ENCODE results near the gene MACF1. TPM values are rescaled to one million over a fixed set of nuclear protein-coding genes. Genes with fewer than 3 reads are reported as not detected.

The MACF1 gene
- total RNA-seq, 1 donor from 2014 or later, result 185 TPM

DNA sequence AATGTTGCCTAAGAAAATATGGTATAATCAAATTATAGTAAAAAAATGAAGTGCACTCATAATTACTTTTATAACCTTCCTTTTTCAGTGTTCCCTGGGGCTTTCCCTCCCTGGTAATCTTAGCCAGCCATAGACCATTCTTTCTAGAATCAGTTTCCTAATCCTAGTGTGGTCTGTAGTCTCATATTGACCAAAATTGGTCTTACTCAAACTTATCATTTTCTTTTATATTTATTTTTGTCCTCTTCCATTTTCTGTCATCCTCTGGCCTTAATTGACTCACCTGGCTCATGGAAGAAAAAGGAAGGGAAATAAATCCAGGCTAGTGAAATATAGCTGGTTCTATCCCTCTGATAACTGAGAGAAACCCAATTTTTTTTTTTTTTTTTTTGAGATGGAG is 216.0 kb downstream of the MACF1 start:
- H3K27ac Mint-ChIP-seq (ENCODE audit: unreplicated experiment), result no peak overlapping the region
- DNase-seq (ENCODE audit: low read depth, low spot score), result no peak
- TF ChIP-seq, protein P1, sequence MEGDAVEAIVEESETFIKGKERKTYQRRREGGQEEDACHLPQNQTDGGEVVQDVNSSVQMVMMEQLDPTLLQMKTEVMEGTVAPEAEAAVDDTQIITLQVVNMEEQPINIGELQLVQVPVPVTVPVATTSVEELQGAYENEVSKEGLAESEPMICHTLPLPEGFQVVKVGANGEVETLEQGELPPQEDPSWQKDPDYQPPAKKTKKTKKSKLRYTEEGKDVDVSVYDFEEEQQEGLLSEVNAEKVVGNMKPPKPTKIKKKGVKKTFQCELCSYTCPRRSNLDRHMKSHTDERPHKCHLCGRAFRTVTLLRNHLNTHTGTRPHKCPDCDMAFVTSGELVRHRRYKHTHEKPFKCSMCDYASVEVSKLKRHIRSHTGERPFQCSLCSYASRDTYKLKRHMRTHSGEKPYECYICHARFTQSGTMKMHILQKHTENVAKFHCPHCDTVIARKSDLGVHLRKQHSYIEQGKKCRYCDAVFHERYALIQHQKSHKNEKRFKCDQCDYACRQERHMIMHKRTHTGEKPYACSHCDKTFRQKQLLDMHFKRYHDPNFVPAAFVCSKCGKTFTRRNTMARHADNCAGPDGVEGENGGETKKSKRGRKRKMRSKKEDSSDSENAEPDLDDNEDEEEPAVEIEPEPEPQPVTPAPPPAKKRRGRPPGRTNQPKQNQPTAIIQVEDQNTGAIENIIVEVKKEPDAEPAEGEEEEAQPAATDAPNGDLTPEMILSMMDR (conservative IDR thresholded peaks at IDR 0.05), result no peak
- peaks cover 18% of the 10 kb centered on the region for H3K36me3 Mint-ChIP-seq (ENCODE audit: low read depth)
- H3K27me3 Mint-ChIP-seq (ENCODE audit: low read depth), result no peaks in the 10 kb centered on the region
- no peaks in the 10 kb centered on the region for H3K9me3 Mint-ChIP-seq
- H3K4me3 Mint-ChIP-seq, result no peak overlapping the region
- peaks cover 24% of the 10 kb centered on the region for H3K4me1 Mint-ChIP-seq

DNA sequence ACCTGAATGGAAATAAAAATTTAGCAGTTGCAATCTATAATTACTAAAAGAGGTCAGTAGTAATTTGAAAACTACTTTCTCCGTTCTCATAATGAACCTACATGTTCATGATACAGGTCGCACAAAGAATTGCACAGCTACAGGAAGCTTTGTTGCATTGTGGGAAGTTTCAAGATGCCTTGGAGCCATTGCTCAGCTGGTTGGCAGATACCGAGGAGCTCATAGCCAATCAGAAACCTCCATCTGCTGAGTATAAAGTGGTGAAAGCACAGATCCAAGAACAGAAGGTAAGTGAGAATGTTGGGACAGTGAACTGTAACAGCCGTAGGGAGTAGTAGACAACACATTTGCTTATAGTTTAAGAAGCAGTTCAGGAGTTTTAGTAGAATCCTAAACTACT is 218.1 kb downstream of the MACF1 start:
- Mint-ChIP-seq H3K27me3 (ENCODE audit: low read depth) (no peaks in the 10 kb centered on the region), H3K27ac (ENCODE audit: unreplicated experiment) (no peak overlapping the region), H3K9me3 (no peaks in the 10 kb centered on the region), H3K4me1 (peaks cover 7% of the 10 kb centered on the region), H3K36me3 (ENCODE audit: low read depth) (peaks cover 18% of the 10 kb centered on the region), H3K4me3 (no peak overlapping the region)
- no peak for DNase-seq (ENCODE audit: low read depth, low spot score)
- TF ChIP-seq, protein P1 (conservative IDR thresholded peaks at IDR 0.05), result no peak

GRCh38 chr1:39425151-39425550 is 220.7 kb downstream of the MACF1 start:
- Mint-ChIP-seq H3K27me3 (ENCODE audit: low read depth) (no peaks in the 10 kb centered on the region), H3K4me3 (no peak overlapping the region), H3K9me3 (no peaks in the 10 kb centered on the region), H3K36me3 (ENCODE audit: low read depth) (peaks cover 18% of the 10 kb centered on the region), H3K27ac (ENCODE audit: unreplicated experiment) (no peak overlapping the region), H3K4me1 (no peaks in the 10 kb centered on the region)
- TF ChIP-seq, protein P1 (conservative IDR thresholded peaks at IDR 0.05), result no peak
- DNase-seq (ENCODE audit: low read depth, low spot score), result no peak

- H3K9me3 Mint-ChIP-seq, result no peaks in the 10 kb centered on the region
Observed at GRCh38 chr1:39425634-39426033, 221.1 kb downstream of the MACF1 start.

GRCh38 chr1:39426346-39426745 is 221.9 kb downstream of the MACF1 start:
- no peak overlapping the region for H3K4me3 Mint-ChIP-seq
- H3K36me3 Mint-ChIP-seq (ENCODE audit: low read depth), result peaks cover 17% of the 10 kb centered on the region
- H3K27me3 Mint-ChIP-seq (ENCODE audit: low read depth), result no peaks in the 10 kb centered on the region
- no peak overlapping the region for H3K27ac Mint-ChIP-seq (ENCODE audit: unreplicated experiment)
- TF ChIP-seq, protein P1 (conservative IDR thresholded peaks at IDR 0.05), result no peak
- no peak for DNase-seq (ENCODE audit: low read depth, low spot score)
- H3K4me1 Mint-ChIP-seq, result no peaks in the 10 kb centered on the region
- no peaks in the 10 kb centered on the region for H3K9me3 Mint-ChIP-seq

More at GRCh38 chr1:39425634-39426033, 221.1 kb downstream of the MACF1 start:
- Mint-ChIP-seq H3K36me3 (ENCODE audit: low read depth) (peaks cover 17% of the 10 kb centered on the region), H3K27me3 (ENCODE audit: low read depth) (no peaks in the 10 kb centered on the region), H3K4me1 (no peaks in the 10 kb centered on the region), H3K27ac (ENCODE audit: unreplicated experiment) (no peak overlapping the region), H3K4me3 (no peak overlapping the region)
- no peak for DNase-seq (ENCODE audit: low read depth, low spot score)
- TF ChIP-seq, protein P1 (conservative IDR thresholded peaks at IDR 0.05), result no peak

DNA sequence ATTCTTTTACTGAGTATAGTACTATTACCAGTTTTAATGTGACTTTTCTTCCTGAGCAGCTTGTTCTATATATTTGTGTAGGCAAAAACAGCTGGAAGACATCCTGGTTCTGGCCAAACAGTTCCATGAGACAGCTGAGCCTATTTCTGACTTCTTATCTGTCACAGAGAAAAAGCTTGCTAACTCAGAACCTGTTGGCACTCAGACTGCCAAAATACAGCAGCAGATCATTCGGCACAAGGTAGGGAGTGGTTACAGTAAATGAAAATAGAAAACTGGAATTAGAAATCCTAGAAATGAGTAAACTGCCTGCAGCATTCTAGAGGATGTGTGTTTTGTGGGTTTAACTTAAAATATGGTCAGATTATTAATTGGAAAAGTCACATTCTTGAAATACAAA is 222.9 kb downstream of the MACF1 start:
- no peak overlapping the region for H3K4me3 Mint-ChIP-seq
- H3K27ac Mint-ChIP-seq (ENCODE audit: unreplicated experiment), result no peak overlapping the region
- no peaks in the 10 kb centered on the region for H3K9me3 Mint-ChIP-seq
- no peaks in the 10 kb centered on the region for H3K4me1 Mint-ChIP-seq
- peaks cover 17% of the 10 kb centered on the region for H3K36me3 Mint-ChIP-seq (ENCODE audit: low read depth)
- H3K27me3 Mint-ChIP-seq (ENCODE audit: low read depth), result no peaks in the 10 kb centered on the region
- no peak for DNase-seq (ENCODE audit: low read depth, low spot score)
- TF ChIP-seq, protein P1 (conservative IDR thresholded peaks at IDR 0.05), result no peak
